ENCODE data around the gene SPG7.

DNA sequence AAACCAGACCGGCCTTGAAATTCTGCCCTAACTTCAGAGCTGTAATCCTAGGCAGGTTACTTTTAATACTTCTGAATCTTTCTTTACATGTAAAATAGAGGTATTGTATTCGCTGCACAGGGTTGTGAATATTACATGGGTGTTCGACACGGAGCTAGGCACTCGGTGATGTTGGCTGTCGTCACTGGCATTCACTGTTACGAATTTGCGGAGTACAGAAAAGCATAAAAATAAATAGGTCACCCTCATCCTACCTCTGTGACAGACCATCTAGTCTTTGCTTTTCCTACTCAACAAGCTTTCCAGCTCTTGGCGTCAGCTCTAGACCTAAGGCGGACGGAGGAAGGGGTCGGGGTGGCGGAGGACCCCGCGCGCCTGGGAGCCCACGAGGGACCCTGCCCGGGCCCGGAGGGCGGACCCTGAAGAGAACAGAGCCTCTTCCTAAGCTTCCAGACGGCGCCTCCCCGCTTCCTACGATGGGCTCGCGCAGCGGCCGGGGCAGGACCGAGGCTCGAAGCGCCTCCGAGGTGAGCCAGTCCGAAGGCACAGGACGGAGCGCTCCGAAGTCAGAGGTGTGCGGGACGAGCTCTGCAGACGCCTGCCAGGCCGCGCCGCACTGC, 879 bp upstream of the SPG7 start:
- no peak for TF ChIP-seq YY1 (IDR thresholded peaks at IDR 0.05; ENCODE audit: insufficient read depth, insufficient read length)
- TF ChIP-seq ZNF274 (IDR thresholded peaks at IDR 0.05; ENCODE audit: low read depth, low read length) = no peak
- TF ChIP-seq SUZ12 (IDR thresholded peaks at IDR 0.05; ENCODE audit: extremely low read depth, insufficient read depth, insufficient read length) = no peak

Measured in NT2/D1 (cell line).